Epithelial cell of proximal tubule (primary cell): ENCODE measurements around the gene FAM120B. TPM values are rescaled to one million over a fixed set of nuclear protein-coding genes. Genes with fewer than 3 reads are reported as not detected.

ENCODE experiments used
- DNase-seq: peaks from one replicate; pipeline ENCODE4 v3.0.0-alpha.2; 2011; ENCODE audit warnings: low read depth
- H3K4me3 ChIP-seq: 2 replicates; pipeline ENCODE4 v1.5.1; 2011; ENCODE audit warnings: low read depth, mild to moderate bottlenecking, low read length
- total RNA-seq: library from RNA; depleted of rRNA; stranded (reverse); fragments of >200 nt; gene quantifications from 2 replicates; pipeline ENCODE4 v1.2.3, GENCODE V29; 2015
- TF ChIP-seq, protein P1 (sequence below): conservative IDR thresholded peaks from 2 replicates; pipeline ENCODE4 v1.5.1; 2012; ENCODE audit warnings: low read depth, mild to moderate bottlenecking, low read length

FAM120B gene
- total RNA-seq, 1 donor from 2014 or later, result 5.0 TPM

GRCh38 chr6:170307080-170307545, 555 bp downstream of the FAM120B start:
- TF ChIP-seq, protein P1, sequence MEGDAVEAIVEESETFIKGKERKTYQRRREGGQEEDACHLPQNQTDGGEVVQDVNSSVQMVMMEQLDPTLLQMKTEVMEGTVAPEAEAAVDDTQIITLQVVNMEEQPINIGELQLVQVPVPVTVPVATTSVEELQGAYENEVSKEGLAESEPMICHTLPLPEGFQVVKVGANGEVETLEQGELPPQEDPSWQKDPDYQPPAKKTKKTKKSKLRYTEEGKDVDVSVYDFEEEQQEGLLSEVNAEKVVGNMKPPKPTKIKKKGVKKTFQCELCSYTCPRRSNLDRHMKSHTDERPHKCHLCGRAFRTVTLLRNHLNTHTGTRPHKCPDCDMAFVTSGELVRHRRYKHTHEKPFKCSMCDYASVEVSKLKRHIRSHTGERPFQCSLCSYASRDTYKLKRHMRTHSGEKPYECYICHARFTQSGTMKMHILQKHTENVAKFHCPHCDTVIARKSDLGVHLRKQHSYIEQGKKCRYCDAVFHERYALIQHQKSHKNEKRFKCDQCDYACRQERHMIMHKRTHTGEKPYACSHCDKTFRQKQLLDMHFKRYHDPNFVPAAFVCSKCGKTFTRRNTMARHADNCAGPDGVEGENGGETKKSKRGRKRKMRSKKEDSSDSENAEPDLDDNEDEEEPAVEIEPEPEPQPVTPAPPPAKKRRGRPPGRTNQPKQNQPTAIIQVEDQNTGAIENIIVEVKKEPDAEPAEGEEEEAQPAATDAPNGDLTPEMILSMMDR, result no peak
- DNase-seq, result no peak
- peak overlapping the region; percentile 76 for H3K4me3 ChIP-seq

DNA sequence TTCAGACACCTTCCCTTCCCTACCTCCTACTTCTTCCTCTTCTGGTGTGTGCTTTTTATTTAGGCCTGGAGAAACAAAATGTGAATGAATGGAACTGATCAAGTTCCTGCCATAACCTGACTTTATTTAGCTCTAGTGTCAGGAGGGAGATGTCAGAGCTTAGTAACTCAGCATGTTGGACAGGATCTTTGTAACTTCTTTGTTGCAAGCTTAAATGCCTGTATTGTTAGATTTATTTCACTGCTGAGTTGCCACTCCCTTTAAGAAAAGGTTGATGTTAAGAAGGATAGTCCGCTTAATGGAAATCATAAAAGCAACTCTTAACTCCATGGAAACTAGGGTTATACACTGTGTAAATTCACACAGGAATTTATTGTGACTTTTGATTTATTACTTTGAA, 2.2 kb downstream of the FAM120B start:
- no peak overlapping the region for H3K4me3 ChIP-seq
- TF ChIP-seq, protein P1, result no peak
- no peak for DNase-seq

GRCh38 chr6:170311696-170312095, 5.1 kb downstream of the FAM120B start:
- no peak for DNase-seq
- TF ChIP-seq, protein P1, result no peak
- no peak overlapping the region for H3K4me3 ChIP-seq

- no peak for DNase-seq
- TF ChIP-seq, protein P1, result no peak
- H3K4me3 ChIP-seq, result no peak overlapping the region
Observed at GRCh38 chr6:170312876-170313275, 6.3 kb downstream of the FAM120B start.

GRCh38 chr6:170313716-170314295, 7.2 kb downstream of the FAM120B start:
- H3K4me3 ChIP-seq, result no peak overlapping the region
- TF ChIP-seq, protein P1, result no peak
- no peak for DNase-seq

DNA sequence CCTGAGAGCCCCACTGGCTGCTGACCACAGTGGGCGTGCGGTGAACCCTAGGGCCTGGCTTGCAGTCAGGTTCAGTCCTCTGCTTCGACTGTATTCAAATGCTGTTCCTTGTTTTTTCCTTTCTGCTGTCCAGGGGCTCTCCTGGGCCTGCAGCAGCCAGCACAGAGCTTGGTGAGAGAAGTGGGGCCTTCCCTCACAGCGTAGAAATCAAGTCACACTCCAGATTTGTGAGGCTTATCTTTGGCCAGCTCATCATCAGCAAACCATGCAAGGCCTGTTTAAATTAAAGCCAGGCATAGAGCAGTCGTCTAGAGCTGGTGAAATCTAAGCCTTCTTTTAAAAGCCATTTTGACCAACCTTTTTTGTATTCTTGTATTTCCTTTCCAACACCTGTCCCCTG, 8.4 kb downstream of the FAM120B start:
- DNase-seq, result no peak
- TF ChIP-seq, protein P1, result no peak
- H3K4me3 ChIP-seq, result no peak overlapping the region

- DNase-seq, result no peak
- TF ChIP-seq, protein P1, result no peak
- no peak overlapping the region for H3K4me3 ChIP-seq
Observed at GRCh38 chr6:170316071-170316470, 9.5 kb downstream of the FAM120B start.
